K562 (cell line): ENCODE results near the gene CBFA2T2. TPM values are rescaled to one million over a fixed set of nuclear protein-coding genes. Genes with fewer than 3 reads are reported as not detected.

Source experiments
- ATAC-seq: fragments of 200-7000 bp; cut with Tn5 transposase; 3 replicates; pipeline ENCODE4 v1.9.1; 2020; ENCODE audit warnings: moderate library complexity
- BruUV-seq: library from RNA; stranded (reverse); fragments of 400-500 nt; replicated peaks from 2 replicates; lab custom pipeline; 2021; lab: Mats Ljungman, UMichigan
- CTCF ChIA-PET: fragments of 300-600 bp; formaldehyde crosslinking; extraction: SDS; loops from one replicate; lab custom pipeline; 2021; ENCODE audit warnings: low intra/inter-chr PET ratio; lab: Yijun Ruan, JAX
- POLR2A ChIA-PET: fragments of 300-600, 350-650 bp; sonication (Branson Sonifier 250); formaldehyde crosslinking; extraction: SDS; loops from one replicate; lab custom pipeline; 2021; ENCODE audit warnings: antibody characterized with exemption, inconsistent platforms; lab: Yijun Ruan, JAX
- DNase-seq, 4 experiments: peaks; one replicate each; pipeline versions ENCODE4 v3.0.0 to v3.0.0-alpha.2; 2011 to 2018; ENCODE audit warnings: low spot score in 3 of 4, mixed read lengths in 3 of 4; ENCODE audit errors: extremely low read depth in 1 of 4
- FAIRE-seq: peaks from 2 replicates; lab custom pipeline; 2011; peaks lifted over from hg19 to GRCh38; lab: Jason Lieb, UNC
- H2AFZ ChIP-seq: 2 replicates; pipeline ENCODE4 v1.6.0; 2011; ENCODE audit warnings: low read depth, low read length, control low read depth, inconsistent platforms
- H3K27ac ChIP-seq: fragments of 200-600 bp; 3 replicates; pipeline ENCODE4 v1.8.0; 2011; ENCODE audit warnings: low read depth, mild to moderate bottlenecking, control low read depth, inconsistent platforms, low read length, moderate library complexity, mixed read lengths; ENCODE audit errors: extremely low read depth
- H3K27me3 ChIP-seq, 2 experiments: fragments of 300-600 bp in 1 of 2; 2 replicates in 1 of 2; 3 replicates in 1 of 2; pipeline versions ENCODE4 v1.6.0 to v1.8.0; 2011; ENCODE audit warnings: inconsistent platforms in 2 of 2, low read length in 2 of 2, mild to moderate bottlenecking in 1 of 2, mixed read lengths in 1 of 2, moderate library complexity in 1 of 2; ENCODE audit not compliant: control insufficient read depth in 2 of 2, insufficient read depth in 2 of 2
- H3K36me3 ChIP-seq: fragments of 300-600 bp; 3 replicates; pipeline ENCODE4 v1.8.0; 2011; ENCODE audit warnings: mild to moderate bottlenecking, low read length, inconsistent platforms; ENCODE audit not compliant: control insufficient read depth, insufficient read depth
- H3K4me1 ChIP-seq, 2 experiments: fragments of 200-600 bp in 1 of 2; replicated peaks in 1 of 2; 2 replicates in 1 of 2; 3 replicates in 1 of 2; pipeline versions ENCODE4 v1.5.1 to v1.8.0; 2011; ENCODE audit warnings: inconsistent platforms in 2 of 2, low read length in 2 of 2, mild to moderate bottlenecking in 1 of 2, mixed read lengths in 1 of 2, moderate library complexity in 1 of 2; ENCODE audit not compliant: control insufficient read depth in 2 of 2, insufficient read depth in 2 of 2
- H3K4me2 ChIP-seq: 2 replicates; pipeline ENCODE4 v1.6.1; 2011; ENCODE audit warnings: low read length, control low read depth, inconsistent platforms, mixed read lengths; ENCODE audit not compliant: insufficient read depth
- H3K4me3 ChIP-seq: fragments of 200-600 bp; sonication (generic), shearing (Covaris generic); 2 replicates; pipeline ENCODE4 v1.5.1; 2016; ENCODE audit warnings: control low read depth, inconsistent platforms
- H3K79me2 ChIP-seq: fragments of 200-600 bp; 3 replicates; pipeline ENCODE4 v1.8.0; 2011; ENCODE audit warnings: low read length, inconsistent platforms; ENCODE audit not compliant: control insufficient read depth, insufficient read depth
- H3K9ac ChIP-seq, 2 experiments: 2 replicates each; pipeline versions ENCODE4 v1.6.0 to v1.6.1; 2011; ENCODE audit warnings: low read depth in 2 of 2, low read length in 2 of 2, control low read depth in 1 of 2, inconsistent platforms in 1 of 2, mild to moderate bottlenecking in 1 of 2, mixed read lengths in 1 of 2; ENCODE audit not compliant: insufficient read depth in 1 of 2
- H3K9me1 ChIP-seq: one replicate; pipeline ENCODE4 v1.6.0; 2011; ENCODE audit warnings: inconsistent platforms, mild to moderate bottlenecking, low read length, moderate library complexity; ENCODE audit not compliant: control insufficient read depth, insufficient read depth
- H3K9me3 ChIP-seq: replicated peaks from 2 replicates; pipeline ENCODE4 v1.5.1; 2011; ENCODE audit warnings: low read depth, low read length, inconsistent platforms; ENCODE audit not compliant: control insufficient read depth, insufficient read depth
- H4K20me1 ChIP-seq: replicated peaks from 2 replicates; pipeline ENCODE4 v1.6.1; 2011; ENCODE audit warnings: low read length, inconsistent platforms, mixed read lengths; ENCODE audit not compliant: control insufficient read depth, insufficient read depth
- ASH1L ChIP-seq: fragments of 450-650 bp; IDR thresholded peaks from 2 replicates; pipeline ENCODE4 v1.6.1; 2018; ENCODE audit warnings: borderline replicate concordance, mild to moderate bottlenecking, low read depth; ENCODE audit not compliant: partially characterized antibody
- BRD9 ChIP-seq: fragments of 450-650 bp; IDR thresholded peaks from 2 replicates; pipeline ENCODE4 v1.6.1; 2018; ENCODE audit warnings: low read depth; ENCODE audit not compliant: partially characterized antibody
- DMBX1 ChIP-seq: fragments of 250-450 bp; sonication (Bioruptor Pico); IDR thresholded peaks from 2 replicates; pipeline ENCODE4 v1.8.0; 2022; ENCODE audit warnings: inconsistent platforms, mild to moderate bottlenecking, moderate library complexity, borderline replicate concordance
- JUNB ChIP-seq: fragments of 450-650 bp; formaldehyde crosslinking; conservative IDR thresholded peaks from 2 replicates; pipeline ENCODE4 v1.4.0; 2020; ENCODE audit warnings: mild to moderate bottlenecking
- PRPF4 ChIP-seq: fragments of 200-400 bp; formaldehyde crosslinking; IDR thresholded peaks from one replicate; pipeline ENCODE4 v1.6.1; 2017; ENCODE audit warnings: low read length, low read depth, mild to moderate bottlenecking; ENCODE audit not compliant: insufficient read depth, poor library complexity, severe bottlenecking
- SOX6 ChIP-seq: fragments of 450-650 bp; IDR thresholded peaks from 2 replicates; pipeline ENCODE4 v1.6.1; 2014; ENCODE audit warnings: mild to moderate bottlenecking
- ZNF347 ChIP-seq: fragments of 450-650 bp; formaldehyde crosslinking; IDR thresholded peaks from 2 replicates; pipeline ENCODE4 v1.4.0; 2020; ENCODE audit warnings: low read depth, mild to moderate bottlenecking, moderate library complexity
- ZNF79 ChIP-seq: fragments of 250-450 bp; sonication (Bioruptor Pico); IDR thresholded peaks from 2 replicates; pipeline ENCODE4 v1.4.0; 2020; ENCODE audit warnings: low read depth, mild to moderate bottlenecking, moderate library complexity
- WGBS: fragments of 100-300 bp; shearing (Covaris generic); methylation state at CpG from one replicate; pipeline ENCODE4 v1.1.6; 2016; ENCODE audit warnings: low coverage, mixed read lengths; ENCODE audit not compliant: insufficient coverage; ENCODE audit errors: missing lambda C conversion rate; 5-methylcytosine and 5-hydroxymethylcytosine counted together
- in situ Hi-C: fragments of 300-500 bp; cut with MboI; formaldehyde crosslinking; loops from 4 replicates; pipeline ENCODE4 v1.15.0; 2018; ENCODE audit warnings: inconsistent platforms, mixed read lengths
- intact Hi-C: fragments of 100-400 bp; cut with micrococcal nuclease; formaldehyde crosslinking; loops from 2 replicates; pipeline ENCODE4 v1.14.2; 2022
- polyA plus RNA-seq, 8 experiments: library from polyadenylated mRNA; depleted of rRNA in 4 of 8; stranded (reverse) in 5 of 8; unstranded in 3 of 8; fragments of >200 nt; fragmentation: Nextera tagmentation in 2 of 8; fragmentation: Illumina TruSeq in 1 of 8; extraction: Ambion mirVana in 2 of 8; extraction: Trizol in 1 of 8; gene quantifications; 2 replicates each; pipeline versions ENCODE4 v1.2.1 to v1.2.3, GENCODE V29; 2011 to 2014; ENCODE audit warnings: inconsistent platforms in 1 of 8, missing spikeins in 1 of 8
- total RNA-seq, 7 experiments: library from RNA; depleted of rRNA in 6 of 7; stranded (reverse); fragments of >200 nt in 6 of 7; fragmentation: Illumina TruSeq in 2 of 7; extraction: Trizol in 2 of 7; gene quantifications; 2 replicates each; pipeline versions ENCODE4 v1.2.1 to v1.2.3, GENCODE V29; 2011 to 2021; ENCODE audit warnings: low replicate concordance in 1 of 7

Gene CBFA2T2
- total and polyA plus RNA-seq, 9 of the 15 experiments (the other 6 are each of a cell fraction or from before 2014, with no cell fraction given): 0.27 to 9.6 (median 5.8) TPM

GRCh38 chr20:33669873-33670640, 180.2 kb downstream of the CBFA2T2 start:
- H3K4me2 ChIP-seq: no peak overlapping the region
- TF ChIP-seq JUNB (CRISPR knock-in tag) (no peak), BRD9 (no peak), SOX6 (no peak), ZNF347 (CRISPR knock-in tag) (no peak), DMBX1 (CRISPR knock-in tag) (no peak), PRPF4 (no peak), ASH1L (no peak), ZNF79 (CRISPR knock-in tag) (no peak)
- H3K9me1 ChIP-seq: peaks cover 5% of the 10 kb centered on the region
- intact Hi-C loops (no loop called here), in situ Hi-C loops (loop anchor here (5.0 kb wide), 1 partner anchor 57 kb away; no protein-coding TSS in a partner anchor)
- ChIA-PET CTCF (no interaction called here), POLR2A (interaction anchor here (0.6 to 1.6 kb wide), 6 partner anchors 10 to 367 kb away, joined by 3 to 6 read pairs (median 4); no protein-coding TSS in a partner anchor)
- DNase-seq: no peak
- H3K9me3 ChIP-seq: no peaks in the 10 kb centered on the region
- H4K20me1 ChIP-seq: peaks cover 7% of the 10 kb centered on the region; the same call in 1 of the 2 replicates
- H3K9ac ChIP-seq: peak overlapping the region in 1 of 2 experiments; percentile 66; a peak in 1 of 4 replicates
- H3K4me1 ChIP-seq: peaks cover 21 to 61% of the 10 kb centered on the region in 2 experiments
- peaks cover 54% of the 10 kb centered on the region for H3K36me3 ChIP-seq
- H3K4me3 ChIP-seq: no peak overlapping the region
- no peaks in the 10 kb centered on the region for H3K27me3 ChIP-seq
- ATAC-seq: no peak
- H2AFZ ChIP-seq: no peak overlapping the region
- H3K79me2 ChIP-seq: peaks cover 34% of the 10 kb centered on the region
- H3K27ac ChIP-seq: no peak overlapping the region; the same call in 2 of the 3 replicates
- FAIRE-seq: no peak
- no TSS peak for BruUV-seq
- 92% methylated on average over 12 of the region's 13 CpGs for WGBS
